ENCODE measurements around the gene PCDHA9. TPM values are rescaled to one million over a fixed set of nuclear protein-coding genes. Genes with fewer than 3 reads are reported as not detected.
"Not testable (repeated sequence)": the region's sequence is repeated elsewhere in the genome, so short reads cannot be mapped to it uniquely, and the experiment has no call there.

The PCDHA9 gene
- total RNA-seq, 1 donor from 2014 or later = 4.0 TPM

DNA sequence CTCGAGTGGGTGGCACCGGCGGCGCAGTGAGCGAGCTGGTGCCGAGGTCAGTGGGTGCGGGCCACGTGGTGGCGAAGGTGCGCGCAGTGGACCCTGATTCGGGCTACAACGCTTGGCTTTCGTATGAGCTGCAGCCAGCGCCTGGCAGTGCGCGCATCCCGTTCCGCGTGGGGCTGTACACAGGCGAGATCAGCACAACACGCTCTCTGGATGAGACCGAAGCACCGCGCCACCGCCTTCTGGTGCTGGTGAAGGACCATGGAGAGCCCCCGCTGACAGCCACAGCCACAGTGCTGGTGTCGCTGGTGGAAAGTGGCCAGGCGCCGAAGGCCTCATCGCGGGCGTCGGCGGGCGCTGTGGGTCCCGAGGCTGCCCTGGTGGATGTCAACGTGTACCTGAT, 24.7 kb upstream of the PCDHA9 start:
- Mint-ChIP-seq H3K27me3 (ENCODE audit: low read depth) (no peaks in the 10 kb centered on the region), H3K27ac (no peak overlapping the region), H3K36me3 (peaks cover 38% of the 10 kb centered on the region), H3K4me1 (peaks cover 2% of the 10 kb centered on the region), H3K9me3 (peaks cover 19% of the 10 kb centered on the region), H3K4me3 (no peak overlapping the region)
- no peak for DNase-seq (ENCODE audit: low spot score in 2 of 2, unreplicated experiment in 2 of 2)
- TF ChIP-seq, protein P1, sequence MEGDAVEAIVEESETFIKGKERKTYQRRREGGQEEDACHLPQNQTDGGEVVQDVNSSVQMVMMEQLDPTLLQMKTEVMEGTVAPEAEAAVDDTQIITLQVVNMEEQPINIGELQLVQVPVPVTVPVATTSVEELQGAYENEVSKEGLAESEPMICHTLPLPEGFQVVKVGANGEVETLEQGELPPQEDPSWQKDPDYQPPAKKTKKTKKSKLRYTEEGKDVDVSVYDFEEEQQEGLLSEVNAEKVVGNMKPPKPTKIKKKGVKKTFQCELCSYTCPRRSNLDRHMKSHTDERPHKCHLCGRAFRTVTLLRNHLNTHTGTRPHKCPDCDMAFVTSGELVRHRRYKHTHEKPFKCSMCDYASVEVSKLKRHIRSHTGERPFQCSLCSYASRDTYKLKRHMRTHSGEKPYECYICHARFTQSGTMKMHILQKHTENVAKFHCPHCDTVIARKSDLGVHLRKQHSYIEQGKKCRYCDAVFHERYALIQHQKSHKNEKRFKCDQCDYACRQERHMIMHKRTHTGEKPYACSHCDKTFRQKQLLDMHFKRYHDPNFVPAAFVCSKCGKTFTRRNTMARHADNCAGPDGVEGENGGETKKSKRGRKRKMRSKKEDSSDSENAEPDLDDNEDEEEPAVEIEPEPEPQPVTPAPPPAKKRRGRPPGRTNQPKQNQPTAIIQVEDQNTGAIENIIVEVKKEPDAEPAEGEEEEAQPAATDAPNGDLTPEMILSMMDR (IDR thresholded peaks at IDR 0.05; ENCODE audit: unreplicated experiment) = no peak

- no peak for DNase-seq (ENCODE audit: low spot score in 2 of 2, unreplicated experiment in 2 of 2)
- Mint-ChIP-seq H3K9me3 (peaks cover 33% of the 10 kb centered on the region), H3K36me3 (peaks cover 57% of the 10 kb centered on the region), H3K27me3 (ENCODE audit: low read depth) (no peaks in the 10 kb centered on the region), H3K4me3 (peak within 1 kb of the TSS; percentile 75), H3K4me1 (peaks cover 2% of the 10 kb centered on the region), H3K27ac (peak within 1 kb of the TSS; percentile 84)
- TF ChIP-seq, protein P1 (IDR thresholded peaks at IDR 0.05; ENCODE audit: unreplicated experiment) = peak; percentile 19
Observed at GRCh38 chr5:140827704-140828361, 20.3 kb upstream of the PCDHA9 start, which contains the start of gene PCDHA6. TSS of gene PCDHA6 (plus strand) at chr5:140827960. CDS start at chr5:140828092, 132 bp downstream.

DNA sequence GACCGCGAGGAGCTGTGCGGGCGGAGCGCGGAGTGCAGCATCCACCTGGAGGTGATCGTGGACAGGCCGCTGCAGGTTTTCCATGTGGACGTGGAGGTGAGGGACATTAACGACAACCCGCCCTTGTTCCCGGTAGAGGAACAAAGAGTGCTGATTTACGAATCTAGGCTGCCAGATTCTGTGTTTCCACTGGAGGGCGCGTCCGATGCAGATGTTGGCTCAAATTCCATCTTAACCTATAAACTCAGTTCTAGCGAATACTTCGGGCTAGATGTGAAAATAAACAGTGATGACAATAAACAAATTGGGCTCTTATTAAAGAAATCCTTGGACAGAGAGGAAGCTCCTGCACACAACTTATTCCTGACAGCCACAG, 19.8 kb upstream of the PCDHA9 start:
- peaks cover 37% of the 10 kb centered on the region for H3K9me3 Mint-ChIP-seq
- DNase-seq (ENCODE audit: low spot score in 2 of 2, unreplicated experiment in 2 of 2) = no peak
- peak overlapping the region; percentile 75 for H3K4me3 Mint-ChIP-seq
- H3K4me1 Mint-ChIP-seq = peaks cover 2% of the 10 kb centered on the region
- TF ChIP-seq, protein P1 (IDR thresholded peaks at IDR 0.05; ENCODE audit: unreplicated experiment) = peak; percentile 3
- no peaks in the 10 kb centered on the region for H3K27me3 Mint-ChIP-seq (ENCODE audit: low read depth)
- H3K36me3 Mint-ChIP-seq = peaks cover 59% of the 10 kb centered on the region
- H3K27ac Mint-ChIP-seq = peak overlapping the region; percentile 84

DNA sequence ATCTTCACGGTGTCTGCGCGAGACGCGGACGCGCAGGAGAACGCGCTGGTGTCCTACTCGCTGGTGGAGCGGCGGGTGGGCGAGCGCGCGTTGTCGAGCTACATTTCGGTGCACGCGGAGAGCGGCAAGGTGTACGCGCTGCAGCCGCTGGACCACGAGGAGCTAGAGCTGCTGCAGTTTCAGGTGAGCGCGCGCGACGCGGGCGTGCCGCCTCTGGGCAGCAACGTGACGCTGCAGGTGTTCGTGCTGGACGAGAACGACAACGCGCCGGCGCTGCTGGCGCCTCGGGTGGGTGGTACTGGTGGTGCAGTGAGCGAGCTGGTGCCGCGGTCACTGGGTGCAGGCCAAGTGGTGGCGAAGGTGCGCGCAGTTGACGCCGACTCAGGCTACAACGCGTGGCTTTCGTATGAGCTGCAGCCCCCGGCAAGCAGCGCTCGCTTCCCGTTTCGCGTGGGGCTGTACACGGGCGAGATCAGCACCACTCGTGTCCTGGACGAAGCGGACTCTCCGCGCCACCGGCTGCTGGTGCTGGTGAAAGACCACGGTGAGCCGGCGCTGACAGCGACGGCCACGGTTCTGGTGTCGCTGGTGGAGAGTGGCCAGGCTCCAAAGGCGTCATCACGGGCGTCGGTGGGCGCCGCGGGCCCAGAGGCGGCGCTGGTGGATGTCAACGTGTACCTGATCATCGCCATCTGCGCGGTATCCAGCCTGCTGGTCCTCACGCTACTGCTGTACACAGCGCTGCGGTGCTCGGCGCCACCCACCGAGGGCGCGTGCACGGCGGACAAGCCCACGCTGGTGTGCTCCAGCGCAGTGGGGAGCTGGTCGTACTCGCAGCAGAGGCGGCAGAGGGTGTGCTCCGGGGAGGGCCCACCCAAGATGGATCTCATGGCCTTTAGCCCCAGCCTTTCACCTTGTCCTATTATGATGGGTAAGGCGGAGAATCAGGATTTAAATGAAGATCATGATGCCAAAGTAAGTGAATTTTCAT, 18.4 kb upstream of the PCDHA9 start:
- H3K27me3 Mint-ChIP-seq (ENCODE audit: low read depth); DNase-seq (ENCODE audit: low spot score in 2 of 2, unreplicated experiment in 2 of 2); H3K4me3 Mint-ChIP-seq; H3K27ac Mint-ChIP-seq; H3K4me1 Mint-ChIP-seq: not testable (repeated sequence)
- Mint-ChIP-seq H3K36me3 (peaks cover 65% of the 10 kb centered on the region), H3K9me3 (peaks cover 46% of the 10 kb centered on the region)

DNA sequence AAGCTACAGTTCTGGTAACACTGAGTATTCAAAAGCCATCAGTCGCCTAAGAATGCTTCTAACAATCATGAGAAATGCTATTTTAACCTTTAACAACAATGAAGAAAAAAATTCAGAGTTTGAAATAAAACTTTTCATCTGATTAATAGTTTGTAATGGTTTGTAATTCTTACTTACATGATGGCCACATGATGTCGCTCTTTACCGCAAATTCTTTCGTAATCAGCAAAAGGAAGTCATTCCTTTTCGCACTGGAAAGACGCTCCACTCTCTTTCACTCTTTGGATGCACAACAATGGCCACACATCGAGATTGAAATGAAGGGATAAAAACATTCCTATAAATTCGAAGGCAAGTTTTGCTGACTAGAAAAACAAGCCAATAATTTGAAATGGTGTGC, 14.2 kb upstream of the PCDHA9 start, which contains the start of gene PCDHA7:
Gene PCDHA7 (plus strand): TSS at position 277 of the 400 bp plus-strand sequence. CDS start 115 bp downstream, at position 392.
- TF ChIP-seq, protein P1 (IDR thresholded peaks at IDR 0.05; ENCODE audit: unreplicated experiment) = no peak
- Mint-ChIP-seq H3K4me3 (no peak within 1 kb of the TSS), H3K27me3 (ENCODE audit: low read depth) (no peaks in the 10 kb centered on the region), H3K36me3 (peaks cover 67% of the 10 kb centered on the region), H3K27ac (no peak within 1 kb of the TSS), H3K4me1 (no peaks in the 10 kb centered on the region), H3K9me3 (peaks cover 36% of the 10 kb centered on the region)
- no peak for DNase-seq (ENCODE audit: low spot score in 2 of 2, unreplicated experiment in 2 of 2)

GRCh38 chr5:140834439-140835008, 13.7 kb upstream of the PCDHA9 start:
- peaks cover 63% of the 10 kb centered on the region for H3K36me3 Mint-ChIP-seq
- not testable (repeated sequence) for H3K27ac Mint-ChIP-seq; H3K4me1 Mint-ChIP-seq; DNase-seq (ENCODE audit: low spot score in 2 of 2, unreplicated experiment in 2 of 2); H3K27me3 Mint-ChIP-seq (ENCODE audit: low read depth); H3K4me3 Mint-ChIP-seq
- H3K9me3 Mint-ChIP-seq = peaks cover 38% of the 10 kb centered on the region

Measured in mesothelial cell of epicardium (in vitro differentiated cells).